ENCODE measurements around the gene IL27RA.
"Not testable (repeated sequence)": the region's sequence is repeated elsewhere in the genome, so short reads cannot be mapped to it uniquely, and the experiment has no call there.

The IL27RA gene

DNA sequence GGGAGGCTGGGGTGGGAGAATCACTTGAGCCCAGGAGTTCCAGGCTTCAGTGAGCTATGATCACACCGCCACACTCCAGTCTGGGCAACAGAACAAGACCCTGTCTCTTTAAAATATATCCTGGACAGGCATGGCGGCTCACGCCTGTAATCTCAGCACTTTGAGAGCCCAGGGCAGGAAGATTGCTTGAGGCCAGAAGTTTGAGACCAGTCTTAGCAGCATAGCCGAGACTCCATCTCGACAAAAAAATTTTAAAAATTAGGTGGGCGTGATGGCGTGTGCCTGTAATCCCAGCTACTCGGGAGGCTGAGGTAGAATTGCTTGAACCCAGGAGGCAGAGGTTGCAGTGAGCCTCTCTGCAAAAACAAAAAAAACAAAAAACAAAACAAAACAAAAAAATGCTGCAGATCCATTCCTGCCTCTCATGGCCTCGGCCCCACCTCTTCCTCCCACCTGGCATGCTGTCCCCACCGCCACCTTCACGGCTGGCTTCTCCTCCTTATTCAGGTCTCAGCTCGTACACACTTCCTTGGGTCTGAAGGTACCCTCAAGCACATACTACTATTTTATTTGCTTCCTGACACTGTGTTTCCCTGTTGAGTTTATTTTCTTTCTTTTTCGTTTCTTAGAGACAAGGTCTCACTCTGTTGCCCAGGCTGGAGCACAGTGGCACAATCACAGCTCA, 30.7 kb upstream of the IL27RA start:
- no peak for DNase-seq

GRCh38 chr19:14002571-14003250, 28.9 kb upstream of the IL27RA start:
- DNase-seq, result no peak

GRCh38 chr19:14003251-14004055, 28.1 kb upstream of the IL27RA start:
- DNase-seq, result no peak

DNA sequence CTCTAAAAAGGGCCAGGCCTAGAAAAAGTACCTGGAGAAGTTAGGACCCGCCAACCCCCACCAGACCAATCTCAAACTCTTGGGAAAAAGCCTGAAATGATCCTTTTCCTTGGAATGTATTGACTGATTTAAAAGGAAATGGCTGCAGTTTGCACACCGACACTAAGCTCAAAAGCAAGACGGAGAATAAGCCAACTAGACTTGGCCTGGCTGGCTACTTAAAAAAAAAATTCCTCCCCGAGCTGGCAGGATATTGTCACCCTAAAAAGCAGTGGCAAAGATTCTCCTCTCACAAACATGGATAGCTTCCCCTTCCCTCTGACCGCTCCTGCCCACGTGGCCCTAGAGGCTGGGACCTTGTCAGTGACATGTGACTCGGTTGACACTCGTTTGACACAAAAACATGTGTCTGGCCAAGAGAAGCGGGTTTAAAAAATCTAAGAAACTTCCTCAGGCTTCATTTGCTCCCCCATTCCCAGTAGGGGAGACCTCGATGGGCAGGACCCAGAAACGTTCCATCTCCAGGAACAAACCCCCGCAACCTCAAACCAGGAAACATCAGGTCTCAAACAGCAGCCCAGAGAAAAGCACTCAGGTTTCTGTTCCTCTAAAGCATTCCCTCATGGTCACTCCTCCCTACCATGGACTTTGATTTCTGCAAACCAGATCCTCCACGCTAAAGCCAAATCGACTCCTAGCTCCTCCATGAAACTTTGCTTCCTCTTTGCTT, 26.8 kb upstream of the IL27RA start:
- DNase-seq, result no peak

DNA sequence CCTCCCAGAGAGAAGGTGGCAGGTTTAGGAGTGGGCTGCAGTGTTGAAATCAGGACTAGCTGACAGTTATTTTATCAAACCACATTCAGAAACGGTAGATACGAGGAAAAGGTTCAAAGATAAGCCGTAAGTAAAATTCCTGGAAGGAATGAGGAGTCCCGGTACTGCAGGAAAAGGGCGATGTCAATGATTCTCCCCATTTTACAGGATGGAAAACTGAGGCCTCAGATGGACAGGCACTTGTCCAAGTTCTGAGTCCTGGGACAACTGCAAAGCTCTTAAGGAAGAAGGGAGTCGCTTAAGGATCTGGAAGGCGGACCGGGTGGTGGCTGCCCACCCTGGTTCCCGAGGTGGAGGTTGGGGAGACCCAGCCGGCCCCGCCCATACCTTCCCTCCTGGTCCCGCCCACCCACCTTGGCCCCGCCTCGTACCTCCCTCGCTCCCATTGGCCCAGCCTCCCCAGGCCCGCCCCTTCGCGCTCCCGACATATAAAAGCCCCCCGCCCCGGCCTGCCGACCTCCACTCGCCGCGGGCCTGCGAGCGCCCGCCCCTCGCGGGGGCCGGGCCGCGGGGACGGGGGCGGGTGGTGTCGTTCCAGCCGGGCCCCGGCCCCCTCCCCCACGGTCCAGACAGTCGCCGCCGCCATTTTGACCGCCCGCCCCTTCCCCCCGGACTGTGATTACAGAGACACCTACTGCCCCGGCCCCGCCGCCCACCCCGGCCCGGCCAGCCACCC, 26.0 kb upstream of the IL27RA start:
- DNase-seq, result peak; percentile 94

DNA sequence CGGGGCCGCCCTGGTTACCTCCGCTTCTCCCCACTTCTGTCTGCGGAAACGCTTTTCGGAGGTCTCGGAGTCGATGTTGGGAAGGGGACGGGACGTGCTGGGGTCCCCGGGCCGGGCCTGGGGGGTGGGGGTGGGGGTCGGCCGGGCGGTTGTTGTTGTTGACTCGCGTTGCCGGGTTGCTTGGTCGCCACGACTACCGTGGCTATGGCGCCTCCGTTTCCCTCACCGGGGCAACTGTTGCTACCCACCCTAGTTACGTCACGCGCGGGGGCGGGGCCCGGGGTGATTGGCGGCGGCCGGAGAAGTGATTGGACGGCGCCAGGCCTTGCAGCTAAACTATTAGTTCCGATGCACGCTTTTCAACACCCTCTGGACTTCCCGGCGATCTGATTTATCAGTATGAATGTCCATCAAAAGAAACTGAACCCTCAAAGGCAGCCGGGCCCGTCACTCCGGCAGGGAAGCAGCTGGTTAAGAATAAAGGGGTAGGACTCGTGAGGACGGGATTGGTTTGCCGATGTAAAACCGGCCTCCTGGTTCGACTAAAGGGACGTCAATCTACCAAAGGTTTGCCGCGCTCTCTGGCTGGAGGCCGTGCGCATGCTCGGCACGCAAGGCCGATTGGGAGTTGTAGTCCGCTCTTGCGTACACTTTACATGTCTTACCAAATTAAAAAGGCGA, 25.3 kb upstream of the IL27RA start, which contains the start of gene RFX1:
TSS of gene RFX1 (minus strand) at position 236 of the 681 bp plus-strand sequence. CDS start 12,477 bp downstream, outside the sequence.
- DNase-seq, result peak; percentile 100

DNA sequence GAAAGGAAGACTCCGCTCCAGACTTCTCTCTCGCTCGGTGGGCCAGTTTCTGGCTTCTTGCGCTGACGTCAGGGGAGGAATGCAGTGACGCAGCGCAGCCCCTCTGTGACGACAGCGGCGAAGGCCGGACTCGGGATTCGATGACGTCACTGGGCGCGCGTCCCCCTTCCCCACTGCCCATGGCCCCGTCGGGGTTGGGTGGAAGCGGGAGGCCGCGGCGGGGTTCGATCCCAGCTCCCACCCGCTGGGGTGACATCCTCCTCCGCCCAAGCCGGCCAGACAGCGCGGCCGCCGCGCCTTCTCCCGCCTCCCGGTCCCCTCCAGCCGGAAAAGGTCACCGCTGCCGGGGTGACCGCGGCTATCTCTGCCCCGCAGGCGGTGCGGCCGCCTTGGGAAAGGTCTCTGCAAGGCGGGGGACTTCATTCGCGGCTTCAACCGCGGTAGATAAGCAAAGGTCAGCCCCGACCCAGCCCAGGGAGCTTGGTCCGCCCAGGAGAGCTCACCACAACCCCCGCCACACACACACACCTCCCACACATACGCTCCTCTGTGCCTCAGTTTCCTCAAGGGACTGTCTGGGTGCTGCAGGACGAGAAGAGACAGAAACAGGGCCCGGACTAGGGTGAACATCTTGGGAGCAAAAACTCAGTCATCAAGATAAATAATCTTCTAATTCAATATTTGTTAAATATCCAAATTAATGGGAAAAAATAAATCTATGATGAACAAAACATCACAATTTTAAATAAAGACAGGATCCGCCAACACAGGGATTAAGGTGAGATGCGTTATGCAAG, 24.6 kb upstream of the IL27RA start:
- peak; percentile 89 for DNase-seq

GRCh38 chr19:14012378-14012915, 19.1 kb upstream of the IL27RA start:
- no peak for DNase-seq

- DNase-seq, result no peak
Observed at GRCh38 chr19:14015524-14016035, 16.0 kb upstream of the IL27RA start.

DNA sequence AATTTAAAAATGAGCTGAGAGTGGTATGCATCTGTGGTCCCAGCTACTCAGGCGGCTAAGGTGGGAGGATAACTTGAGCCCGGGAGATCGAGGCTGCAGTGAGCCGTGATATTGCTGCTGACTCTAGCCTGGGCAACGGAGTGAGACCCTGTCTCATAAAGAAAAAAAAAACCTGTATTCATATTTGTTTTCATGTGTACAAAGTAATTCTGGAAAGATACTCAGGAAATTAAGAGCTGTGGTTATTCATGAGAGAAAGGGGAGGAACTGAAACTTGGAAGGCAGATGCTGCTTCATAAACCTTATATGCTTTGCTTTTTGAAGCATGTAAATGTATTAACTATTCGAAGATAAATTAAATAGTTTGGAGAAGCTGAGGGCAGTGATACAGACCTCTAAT, 12.5 kb upstream of the IL27RA start:
- no peak for DNase-seq

GRCh38 chr19:14019739-14020138, 11.8 kb upstream of the IL27RA start:
- DNase-seq, result not testable (repeated sequence)

GRCh38 chr19:14021474-14021873, 10.1 kb upstream of the IL27RA start:
- DNase-seq, result no peak

GRCh38 chr19:14022469-14022868, 9.1 kb upstream of the IL27RA start:
- DNase-seq, result no peak

GRCh38 chr19:14023404-14024235, 7.9 kb upstream of the IL27RA start:
- DNase-seq, result no peak

- DNase-seq, result not testable (repeated sequence)
Observed at GRCh38 chr19:14026652-14027192, 4.8 kb upstream of the IL27RA start.

DNA sequence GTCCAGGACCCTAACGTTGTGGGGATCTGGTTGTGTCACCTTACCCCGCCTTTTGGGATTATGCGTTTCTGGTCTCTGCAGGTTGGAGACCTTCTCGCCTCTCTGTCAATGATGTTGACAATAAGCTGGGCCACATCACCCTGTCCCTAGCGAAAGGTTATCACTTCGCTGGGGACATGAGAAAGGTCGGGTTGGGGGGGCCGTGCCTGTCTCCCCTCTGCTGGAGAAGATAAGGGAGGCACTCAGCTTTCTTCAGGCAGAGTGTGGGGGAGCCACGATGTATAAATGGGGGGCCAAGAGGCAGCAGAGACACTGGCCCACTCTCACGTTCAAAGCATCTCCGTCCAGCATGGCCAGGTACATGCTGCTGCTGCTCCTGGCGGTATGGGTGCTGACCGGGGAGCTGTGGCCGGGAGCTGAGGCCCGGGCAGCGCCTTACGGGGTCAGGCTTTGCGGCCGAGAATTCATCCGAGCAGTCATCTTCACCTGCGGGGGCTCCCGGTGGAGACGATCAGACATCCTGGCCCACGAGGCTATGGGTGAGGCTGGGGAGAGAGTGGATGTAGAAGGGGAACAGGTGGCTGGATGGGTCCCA, 3.6 kb upstream of the IL27RA start, which contains the start of gene RLN3:
TSS of gene RLN3 (plus strand) at position 293 of the 595 bp plus-strand sequence. CDS start at position 350, 57 bp downstream.
- DNase-seq, result no peak

DNA sequence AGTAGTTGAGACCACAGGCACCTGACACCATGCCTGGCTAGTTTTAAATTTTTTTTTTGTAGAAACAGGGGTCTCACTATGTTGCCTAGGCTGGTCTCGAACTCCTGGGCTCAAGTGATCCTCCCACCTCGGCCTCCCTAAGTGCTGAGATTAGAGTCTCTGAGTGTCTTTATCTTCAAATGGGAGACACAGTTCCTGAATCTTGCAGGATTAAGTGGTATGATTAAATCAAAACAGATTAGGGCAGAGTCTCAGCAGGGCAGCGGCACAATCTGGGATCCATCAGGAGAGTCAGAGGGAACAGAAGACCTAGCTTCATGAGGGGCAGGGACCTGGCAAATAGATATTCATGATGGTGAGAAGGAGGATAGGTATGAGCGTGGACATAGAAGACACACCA, 2.7 kb upstream of the IL27RA start:
- no peak for DNase-seq

GRCh38 chr19:14030997-14031718, 404 bp upstream of the IL27RA start:
- no peak for DNase-seq

Data from activated T-cell treated with anti-CD3 and anti-CD28 coated beads, Interleukin-2, amount 50 U/mL, for 1 hour (primary cell).